HG02588 (cell line): ENCODE measurements around the gene CSPG4.
A peak's percentile ranks its signal among the peaks of the same experiment; 100 is the strongest.

Source experiments
- ATAC-seq: cut with Tn5 transposase; IDR thresholded peaks from one replicate; pipeline ENCODE4 v1.9.1; 2021; ENCODE audit warnings: mild to moderate bottlenecking, moderate library complexity; ENCODE audit not compliant: unreplicated experiment

The CSPG4 gene

DNA sequence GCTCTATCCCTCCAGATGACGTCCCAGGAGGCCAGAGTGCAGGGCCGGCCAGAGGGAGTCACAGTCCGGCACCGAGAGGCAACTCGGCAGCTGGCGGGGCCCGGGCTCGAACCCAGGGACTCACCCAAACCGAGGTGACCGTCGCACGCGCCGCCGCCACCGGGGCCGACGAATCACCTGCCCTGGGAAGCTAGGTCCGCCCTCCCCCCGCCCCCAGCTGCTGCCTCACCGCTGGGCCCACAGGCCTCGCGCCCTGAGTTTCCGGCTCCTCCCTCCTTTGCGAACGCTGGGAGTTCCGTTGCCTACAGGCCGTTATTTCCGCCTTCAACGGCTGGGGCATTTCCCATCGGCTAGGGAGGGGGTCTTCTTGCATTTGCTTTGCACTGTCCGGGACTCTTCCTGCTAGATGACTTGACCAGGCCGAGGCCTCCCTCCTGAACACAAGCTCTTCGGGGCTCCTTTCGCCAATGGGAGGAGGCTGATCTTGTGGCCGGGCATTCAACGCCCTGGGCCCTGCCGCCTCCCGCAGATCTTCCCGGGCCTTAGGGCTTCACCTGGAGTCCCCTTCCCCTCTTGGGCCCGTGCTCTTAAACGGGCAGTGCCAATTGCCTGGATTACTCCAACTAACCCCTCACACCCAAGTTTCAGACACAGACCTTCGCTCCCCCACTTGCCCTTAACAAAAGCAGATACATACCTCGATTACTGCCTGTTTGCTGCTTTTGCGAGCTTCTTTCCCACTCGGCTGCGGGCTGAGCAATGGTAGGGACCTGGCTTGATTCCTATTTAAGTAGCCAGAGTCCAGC, 86.9 kb downstream of the CSPG4 start, which contains the start of gene SNUPN:
TSS of gene SNUPN (minus strand) at position 184 of the 806 bp plus-strand sequence. CDS start 4,674 bp downstream, outside the sequence.
- ATAC-seq: peak; percentile 63
